Subcutaneous abdominal adipose tissue (tissue), 5 donors: Measurements from ENCODE around the gene MTCH1.

Source experiments
- H3K27ac ChIP-seq: one replicate; pipeline ENCODE4 v1.7.0; 2013; ENCODE audit warnings: low read depth, mild to moderate bottlenecking, inconsistent platforms, low read length, moderate library complexity
- H3K27me3 ChIP-seq, 5 donors: one replicate each; pipeline ENCODE4 v1.7.0; 2013; ENCODE audit warnings: low read length in 5 of 5, inconsistent platforms in 1 of 5; ENCODE audit not compliant: control insufficient read depth in 5 of 5, insufficient read depth in 4 of 5
- H3K36me3 ChIP-seq, 5 donors: one replicate each; pipeline ENCODE4 v1.7.0; 2013; ENCODE audit warnings: low read length in 5 of 5; ENCODE audit not compliant: control insufficient read depth in 5 of 5, insufficient read depth in 5 of 5
- H3K4me1 ChIP-seq, 5 donors: one replicate each; pipeline ENCODE4 v1.7.0; 2013; ENCODE audit warnings: low read length in 5 of 5, mild to moderate bottlenecking in 3 of 5, moderate library complexity in 1 of 5; ENCODE audit not compliant: control insufficient read depth in 5 of 5, insufficient read depth in 5 of 5
- H3K4me3 ChIP-seq, 5 donors: one replicate each; pipeline ENCODE4 v1.7.0; 2013; ENCODE audit warnings: low read length in 5 of 5, low read depth in 1 of 5
- H3K9ac ChIP-seq, 5 donors: one replicate each; pipeline ENCODE4 v1.7.0; 2013; ENCODE audit warnings: low read length in 5 of 5, mild to moderate bottlenecking in 4 of 5, moderate library complexity in 3 of 5
- H3K9me3 ChIP-seq, 5 donors: one replicate each; pipeline ENCODE4 v1.7.0; 2013; ENCODE audit warnings: low read length in 5 of 5; ENCODE audit not compliant: control insufficient read depth in 5 of 5
- donor health status: healthy.
- donor health status: healthy.
- donor health status: healthy.
- donor health status: healthy.
- donor health status: healthy.

MTCH1 gene

GRCh38 chr6:36963451-36964290 lies 22.3 kb downstream of the MTCH1 start:
- H3K9ac ChIP-seq = no peak overlapping the region

GRCh38 chr6:36962874-36963273 lies 23.1 kb downstream of the MTCH1 start:
- no peaks in the 10 kb centered on the region for H3K9me3 ChIP-seq
- peaks cover 0 to 16% (median 11%) of the 10 kb centered on the region in 5 donors for H3K36me3 ChIP-seq
- peaks cover 0 to 20% (median 11%) of the 10 kb centered on the region in 5 donors for H3K4me1 ChIP-seq
- H3K27me3 ChIP-seq = peaks cover 0 to 9% (median 0%) of the 10 kb centered on the region in 5 donors
- H3K27ac ChIP-seq = no peak overlapping the region
- no peak overlapping the region for H3K9ac ChIP-seq
- H3K4me3 ChIP-seq = no peak overlapping the region

More at GRCh38 chr6:36963451-36964290, 22.3 kb downstream of the MTCH1 start:
- Histone ChIP-seq H3K36me3 (peaks cover 0 to 24% (median 18%) of the 10 kb centered on the region in 5 donors), H3K4me3 (no peak overlapping the region), H3K27ac (no peak overlapping the region), H3K4me1 (peaks cover 0 to 20% (median 11%) of the 10 kb centered on the region in 5 donors), H3K27me3 (peaks cover 0 to 4% (median 0%) of the 10 kb centered on the region in 5 donors), H3K9me3 (no peaks in the 10 kb centered on the region)

GRCh38 chr6:36961441-36962435 lies 24.3 kb downstream of the MTCH1 start:
- H3K9ac ChIP-seq = no peak overlapping the region
- no peak overlapping the region for H3K27ac ChIP-seq

GRCh38 chr6:36959555-36960250 lies 26.3 kb downstream of the MTCH1 start:
- Histone ChIP-seq H3K27ac (no peak overlapping the region), H3K4me1 (peaks cover 0 to 15% (median 11%) of the 10 kb centered on the region in 5 donors), H3K4me3 (no peak overlapping the region), H3K9ac (no peak overlapping the region), H3K9me3 (no peaks in the 10 kb centered on the region), H3K36me3 (no peaks in the 10 kb centered on the region), H3K27me3 (peaks cover 0 to 9% (median 7%) of the 10 kb centered on the region in 5 donors)

More at GRCh38 chr6:36961441-36962435, 24.3 kb downstream of the MTCH1 start:
- Histone ChIP-seq H3K36me3 (peaks cover 0 to 6% (median 2%) of the 10 kb centered on the region in 5 donors), H3K27me3 (peaks cover 0 to 9% (median 0%) of the 10 kb centered on the region in 5 donors), H3K4me1 (peaks cover 0 to 20% (median 11%) of the 10 kb centered on the region in 5 donors), H3K4me3 (no peak overlapping the region), H3K9me3 (no peaks in the 10 kb centered on the region)

GRCh38 chr6:36958775-36959554 lies 27.0 kb downstream of the MTCH1 start:
- Histone ChIP-seq H3K9me3 (no peaks in the 10 kb centered on the region), H3K27me3 (peaks cover 0 to 13% (median 9%) of the 10 kb centered on the region in 5 donors), H3K4me1 (peaks cover 0 to 9% (median 5%) of the 10 kb centered on the region in 5 donors), H3K36me3 (no peaks in the 10 kb centered on the region), H3K9ac (no peak overlapping the region), H3K4me3 (no peak overlapping the region), H3K27ac (no peak overlapping the region)

GRCh38 chr6:36957773-36958271 lies 28.2 kb downstream of the MTCH1 start:
- no peak overlapping the region for H3K9ac ChIP-seq
- H3K27ac ChIP-seq = no peak overlapping the region
- no peaks in the 10 kb centered on the region for H3K4me1 ChIP-seq
- H3K9me3 ChIP-seq = no peaks in the 10 kb centered on the region
- no peaks in the 10 kb centered on the region for H3K36me3 ChIP-seq
- peak overlapping the region in 1 of 5 donors; percentile 38 for H3K4me3 ChIP-seq
- H3K27me3 ChIP-seq = peaks cover 0 to 15% (median 9%) of the 10 kb centered on the region in 5 donors

- peak overlapping the region in 3 of 5 donors; percentile 39 to 56 (median 48) for H3K4me3 ChIP-seq
- H3K9ac ChIP-seq = peak overlapping the region in 1 of 5 donors; percentile 41
- H3K4me1 ChIP-seq = no peaks in the 10 kb centered on the region
- H3K36me3 ChIP-seq = no peaks in the 10 kb centered on the region
- peaks cover 0 to 15% (median 9%) of the 10 kb centered on the region in 5 donors for H3K27me3 ChIP-seq
- H3K9me3 ChIP-seq = no peaks in the 10 kb centered on the region
- no peak overlapping the region for H3K27ac ChIP-seq
Measured at GRCh38 chr6:36956446-36956820, 29.6 kb downstream of the MTCH1 start.

- Histone ChIP-seq H3K9me3 (no peaks in the 10 kb centered on the region), H3K4me3 (peak overlapping the region; percentile 8 to 56 (median 39)), H3K27me3 (peaks cover 0 to 15% (median 9%) of the 10 kb centered on the region in 5 donors), H3K4me1 (no peaks in the 10 kb centered on the region), H3K36me3 (no peaks in the 10 kb centered on the region), H3K27ac (no peak overlapping the region), H3K9ac (peak overlapping the region in 1 of 5 donors; percentile 41)
Measured at GRCh38 chr6:36955671-36956445, 30.1 kb downstream of the MTCH1 start.
